Transverse colon (tissue), 3 donors: ENCODE results near the gene LPAR4.

Experiments used
- CTCF ChIP-seq, 5 experiments: fragments of 200-600 bp in 3 of 5; fragments of 450-650 bp in 2 of 5; sonication (generic) in 3 of 5; IDR thresholded peaks; 1 replicate in 2 of 5; 2 replicates in 3 of 5; pipeline ENCODE4 v1.5.1; 2016 to 2017; ENCODE audit warnings: antibody characterized with exemption in 5 of 5, inconsistent platforms in 3 of 5, mild to moderate bottlenecking in 2 of 5, moderate library complexity in 1 of 5
- EP300 ChIP-seq: sonication (generic); formaldehyde crosslinking; IDR thresholded peaks from one replicate; pipeline ENCODE4 v1.6.1; 2017; ENCODE audit warnings: antibody characterized with exemption, low read depth
- POLR2A ChIP-seq: fragments of 450-650 bp; IDR thresholded peaks from one replicate; pipeline ENCODE4 v1.6.1; 2016; ENCODE audit warnings: antibody characterized with exemption, mild to moderate bottlenecking, moderate library complexity

GRCh38 chrX:78759081-78759480, 11.6 kb downstream of the LPAR4 start:
- no peak for TF ChIP-seq CTCF (IDR thresholded peaks at IDR 0.05)
- no peak for TF ChIP-seq EP300
- no peak for TF ChIP-seq POLR2A
